Tibial nerve (tissue), 4 donors: Measurements from ENCODE around the gene RIPK4. TPM values are rescaled to one million over a fixed set of nuclear protein-coding genes. Genes with fewer than 3 reads are reported as not detected.

Experiments used
- DNase-seq, 2 donors: peaks; one replicate each; pipeline ENCODE4 v3.0.0-alpha.2; 2019; ENCODE audit warnings: low spot score in 2 of 2
- H3K27ac ChIP-seq, 4 donors: fragments of 200-600 bp; sonication (generic) in 3 of 4; one replicate each; pipeline ENCODE4 v1.5.1; 2017 to 2019; ENCODE audit warnings: mild to moderate bottlenecking in 1 of 4
- H3K27me3 ChIP-seq, 2 donors: fragments of 200-600 bp; sonication (generic) in 1 of 2; one replicate each; pipeline versions ENCODE4 v1.5.1 to v1.6.0; 2017 to 2019
- H3K36me3 ChIP-seq, 3 donors: fragments of 200-600 bp; sonication (generic); one replicate each; pipeline ENCODE4 v1.5.1; 2018 to 2019
- H3K4me1 ChIP-seq, 4 donors: fragments of 200-600 bp; sonication (generic) in 3 of 4; one replicate each; pipeline ENCODE4 v1.5.1; 2017 to 2019
- H3K4me3 ChIP-seq, 4 donors: fragments of 200-600 bp; sonication (generic) in 3 of 4; one replicate each; pipeline ENCODE4 v1.5.1; 2017 to 2019; ENCODE audit warnings: mild to moderate bottlenecking in 1 of 4, moderate library complexity in 1 of 4
- H3K9me3 ChIP-seq, 4 donors: fragments of 200-600 bp; sonication (generic) in 3 of 4; one replicate each; pipeline ENCODE4 v1.5.1; 2017 to 2019
- EP300 ChIP-seq, 2 donors: sonication (generic); formaldehyde crosslinking; IDR thresholded peaks; one replicate each; pipeline ENCODE4 v1.6.1; 2017; ENCODE audit warnings: antibody characterized with exemption in 2 of 2, mild to moderate bottlenecking in 1 of 2
- POLR2A ChIP-seq, 2 donors: fragments of 450-650 bp; IDR thresholded peaks; one replicate each; pipeline ENCODE4 v1.6.1; 2017; ENCODE audit warnings: antibody characterized with exemption in 2 of 2, mild to moderate bottlenecking in 2 of 2, moderate library complexity in 2 of 2
- WGBS, 2 donors: methylation state at CpG; one replicate each; pipeline ENCODE4 v1.1.5; 2018; 5-methylcytosine and 5-hydroxymethylcytosine counted together
- total RNA-seq, 4 donors: library from RNA; depleted of rRNA; stranded (reverse); fragments of >200 nt; gene quantifications; one replicate each; pipeline ENCODE4 v1.1.0, GENCODE V29; 2016
- TF ChIP-seq, protein P1 (sequence below), 5 experiments: fragments of 200-600 bp in 3 of 5; fragments of 450-650 bp in 2 of 5; sonication (generic) in 3 of 5; IDR thresholded peaks; one replicate each; pipeline ENCODE4 v1.5.1; 2016 to 2019; ENCODE audit warnings: antibody characterized with exemption in 5 of 5, mild to moderate bottlenecking in 3 of 5, moderate library complexity in 2 of 5

RIPK4 gene
- total RNA-seq, 4 donors from 2014 or later: 0.66 to 1.6 (median 1.2) TPM

DNA sequence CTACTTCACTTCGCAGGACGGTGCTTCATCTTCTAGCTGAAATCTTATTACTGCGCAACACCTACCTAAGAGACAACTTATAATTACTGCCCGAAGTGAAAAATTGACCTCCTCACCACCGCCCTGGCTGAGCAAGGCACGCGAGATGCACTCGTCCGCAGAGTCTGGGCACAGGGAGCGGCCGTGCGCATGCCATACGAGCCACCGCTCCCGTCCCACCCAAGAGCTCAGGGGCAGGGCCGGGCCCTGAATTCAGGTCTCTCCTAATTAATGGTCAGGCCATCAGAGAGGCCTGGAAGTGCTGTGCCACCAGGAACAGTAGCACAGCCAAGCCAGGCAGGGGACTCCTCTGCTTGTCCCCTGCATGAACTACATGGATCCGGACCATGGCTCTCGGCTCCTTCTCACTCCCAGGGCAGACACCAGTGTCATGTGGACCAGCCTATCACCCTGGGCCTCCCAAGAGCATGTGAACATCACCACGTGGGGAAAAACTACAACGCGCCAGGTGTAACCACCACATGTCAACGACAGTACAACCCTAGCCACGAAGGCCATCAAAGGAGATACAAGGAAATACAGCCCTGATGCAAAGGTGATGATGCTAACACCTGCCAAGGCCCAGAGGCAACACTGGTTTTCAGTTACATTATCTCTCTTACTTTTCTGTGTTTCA, 11.5 kb downstream of the RIPK4 start:
- 91 to 96% methylated on average over 21 to 23 of the region's 23 CpGs for WGBS, 2 donors
- Histone ChIP-seq H3K4me3 (no peak overlapping the region), H3K27me3 (peaks cover 0 to 4% of the 10 kb centered on the region in 2 donors), H3K9me3 (no peaks in the 10 kb centered on the region), H3K4me1 (no peaks in the 10 kb centered on the region), H3K27ac (no peak overlapping the region), H3K36me3 (no peaks in the 10 kb centered on the region)
- no peak for TF ChIP-seq POLR2A (IDR thresholded peaks at IDR 0.05)
- TF ChIP-seq, protein P1, sequence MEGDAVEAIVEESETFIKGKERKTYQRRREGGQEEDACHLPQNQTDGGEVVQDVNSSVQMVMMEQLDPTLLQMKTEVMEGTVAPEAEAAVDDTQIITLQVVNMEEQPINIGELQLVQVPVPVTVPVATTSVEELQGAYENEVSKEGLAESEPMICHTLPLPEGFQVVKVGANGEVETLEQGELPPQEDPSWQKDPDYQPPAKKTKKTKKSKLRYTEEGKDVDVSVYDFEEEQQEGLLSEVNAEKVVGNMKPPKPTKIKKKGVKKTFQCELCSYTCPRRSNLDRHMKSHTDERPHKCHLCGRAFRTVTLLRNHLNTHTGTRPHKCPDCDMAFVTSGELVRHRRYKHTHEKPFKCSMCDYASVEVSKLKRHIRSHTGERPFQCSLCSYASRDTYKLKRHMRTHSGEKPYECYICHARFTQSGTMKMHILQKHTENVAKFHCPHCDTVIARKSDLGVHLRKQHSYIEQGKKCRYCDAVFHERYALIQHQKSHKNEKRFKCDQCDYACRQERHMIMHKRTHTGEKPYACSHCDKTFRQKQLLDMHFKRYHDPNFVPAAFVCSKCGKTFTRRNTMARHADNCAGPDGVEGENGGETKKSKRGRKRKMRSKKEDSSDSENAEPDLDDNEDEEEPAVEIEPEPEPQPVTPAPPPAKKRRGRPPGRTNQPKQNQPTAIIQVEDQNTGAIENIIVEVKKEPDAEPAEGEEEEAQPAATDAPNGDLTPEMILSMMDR (IDR thresholded peaks at IDR 0.05): no peak
- no peak for TF ChIP-seq EP300 (IDR thresholded peaks at IDR 0.05)
- no peak for DNase-seq

DNA sequence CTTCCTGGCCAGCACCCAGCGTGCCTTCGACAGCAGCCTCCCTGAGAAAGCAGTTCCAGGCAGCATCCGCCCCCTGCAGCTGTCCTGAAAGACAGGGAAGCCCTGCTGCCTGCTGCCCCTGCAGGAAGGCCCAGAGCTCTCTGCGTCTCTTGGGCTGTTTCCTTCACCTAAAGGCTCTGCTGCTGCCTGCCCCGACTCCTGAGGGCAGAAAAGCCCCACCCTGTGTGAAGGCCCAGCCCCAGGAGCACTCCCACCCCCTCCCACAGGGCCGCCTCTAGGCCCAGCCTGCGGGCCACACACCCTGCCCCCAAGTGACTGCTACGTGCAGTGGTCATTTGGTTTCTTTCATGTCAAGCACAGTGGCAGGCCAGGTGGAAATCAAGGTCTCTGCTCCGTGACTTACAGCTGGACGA, 12.4 kb downstream of the RIPK4 start:
- no peaks in the 10 kb centered on the region for H3K4me1 ChIP-seq
- no peak overlapping the region for H3K27ac ChIP-seq
- H3K27me3 ChIP-seq: no peaks in the 10 kb centered on the region
- no peaks in the 10 kb centered on the region for H3K36me3 ChIP-seq
- no peak for DNase-seq
- no peak overlapping the region for H3K4me3 ChIP-seq
- TF ChIP-seq POLR2A (IDR thresholded peaks at IDR 0.05): no peak
- TF ChIP-seq, protein P1 (IDR thresholded peaks at IDR 0.05): no peak
- TF ChIP-seq EP300 (IDR thresholded peaks at IDR 0.05): no peak
- WGBS, 2 donors: 63 to 71% methylated on average over 10 of the region's 10 CpGs
- H3K9me3 ChIP-seq: no peaks in the 10 kb centered on the region

GRCh38 chr21:41753006-41753898, 13.6 kb downstream of the RIPK4 start:
- no peaks in the 10 kb centered on the region for H3K4me1 ChIP-seq
- no peaks in the 10 kb centered on the region for H3K36me3 ChIP-seq
- TF ChIP-seq EP300 (IDR thresholded peaks at IDR 0.05): no peak
- no peak for DNase-seq
- H3K27me3 ChIP-seq: no peaks in the 10 kb centered on the region
- no peak overlapping the region for H3K27ac ChIP-seq
- 60 to 68% methylated on average over 16 of the region's 16 CpGs for WGBS, 2 donors
- H3K4me3 ChIP-seq: no peak overlapping the region
- no peaks in the 10 kb centered on the region for H3K9me3 ChIP-seq

GRCh38 chr21:41752231-41752681, 14.6 kb downstream of the RIPK4 start:
- DNase-seq: no peak
- no peaks in the 10 kb centered on the region for H3K4me1 ChIP-seq
- no peaks in the 10 kb centered on the region for H3K36me3 ChIP-seq
- H3K27ac ChIP-seq: no peak overlapping the region
- 69 to 76% methylated on average over 11 to 13 of the region's 13 CpGs for WGBS, 2 donors
- TF ChIP-seq EP300 (IDR thresholded peaks at IDR 0.05) (no peak), POLR2A (IDR thresholded peaks at IDR 0.05) (no peak)
- TF ChIP-seq, protein P1 (IDR thresholded peaks at IDR 0.05): no peak
- no peaks in the 10 kb centered on the region for H3K27me3 ChIP-seq
- H3K9me3 ChIP-seq: no peaks in the 10 kb centered on the region
- no peak overlapping the region for H3K4me3 ChIP-seq

GRCh38 chr21:41751611-41752011, 15.2 kb downstream of the RIPK4 start:
- no peak overlapping the region for H3K27ac ChIP-seq
- 69 to 72% methylated on average over 12 of the region's 12 CpGs for WGBS, 2 donors

More at GRCh38 chr21:41751611-41752011, 15.2 kb downstream of the RIPK4 start:
- H3K36me3 ChIP-seq: no peaks in the 10 kb centered on the region
- H3K27me3 ChIP-seq: no peaks in the 10 kb centered on the region
- no peaks in the 10 kb centered on the region for H3K9me3 ChIP-seq
- H3K4me3 ChIP-seq: no peak overlapping the region
- TF ChIP-seq POLR2A (IDR thresholded peaks at IDR 0.05) (no peak), EP300 (IDR thresholded peaks at IDR 0.05) (no peak)
- TF ChIP-seq, protein P1 (IDR thresholded peaks at IDR 0.05): no peak
- no peaks in the 10 kb centered on the region for H3K4me1 ChIP-seq
- DNase-seq: no peak
